GM10266 (cell line): ENCODE measurements around the gene RNF157.

Experiments
- DNase-seq: peaks from one replicate; pipeline ENCODE4 v3.0.0; 2012; ENCODE audit errors: extremely low spot score
- TF ChIP-seq, protein P1 (sequence below): IDR thresholded peaks from 2 replicates; pipeline ENCODE4 v1.5.1; 2012; ENCODE audit warnings: mild to moderate bottlenecking, low read depth; ENCODE audit not compliant: control insufficient read depth, insufficient read depth; ENCODE audit errors: missing control alignments

Gene RNF157

GRCh38 chr17:76132574-76133338 lies 107.5 kb downstream of the RNF157 start:
- TF ChIP-seq, protein P1, sequence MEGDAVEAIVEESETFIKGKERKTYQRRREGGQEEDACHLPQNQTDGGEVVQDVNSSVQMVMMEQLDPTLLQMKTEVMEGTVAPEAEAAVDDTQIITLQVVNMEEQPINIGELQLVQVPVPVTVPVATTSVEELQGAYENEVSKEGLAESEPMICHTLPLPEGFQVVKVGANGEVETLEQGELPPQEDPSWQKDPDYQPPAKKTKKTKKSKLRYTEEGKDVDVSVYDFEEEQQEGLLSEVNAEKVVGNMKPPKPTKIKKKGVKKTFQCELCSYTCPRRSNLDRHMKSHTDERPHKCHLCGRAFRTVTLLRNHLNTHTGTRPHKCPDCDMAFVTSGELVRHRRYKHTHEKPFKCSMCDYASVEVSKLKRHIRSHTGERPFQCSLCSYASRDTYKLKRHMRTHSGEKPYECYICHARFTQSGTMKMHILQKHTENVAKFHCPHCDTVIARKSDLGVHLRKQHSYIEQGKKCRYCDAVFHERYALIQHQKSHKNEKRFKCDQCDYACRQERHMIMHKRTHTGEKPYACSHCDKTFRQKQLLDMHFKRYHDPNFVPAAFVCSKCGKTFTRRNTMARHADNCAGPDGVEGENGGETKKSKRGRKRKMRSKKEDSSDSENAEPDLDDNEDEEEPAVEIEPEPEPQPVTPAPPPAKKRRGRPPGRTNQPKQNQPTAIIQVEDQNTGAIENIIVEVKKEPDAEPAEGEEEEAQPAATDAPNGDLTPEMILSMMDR: no peak
- no peak for DNase-seq

- DNase-seq: no peak
- TF ChIP-seq, protein P1: no peak
These were observed 108.4 kb downstream of the RNF157 start for GRCh38 chr17:76131692-76132573.

GRCh38 chr17:76131051-76131691 lies 109.1 kb downstream of the RNF157 start:
- no peak for DNase-seq
- TF ChIP-seq, protein P1: no peak

DNA sequence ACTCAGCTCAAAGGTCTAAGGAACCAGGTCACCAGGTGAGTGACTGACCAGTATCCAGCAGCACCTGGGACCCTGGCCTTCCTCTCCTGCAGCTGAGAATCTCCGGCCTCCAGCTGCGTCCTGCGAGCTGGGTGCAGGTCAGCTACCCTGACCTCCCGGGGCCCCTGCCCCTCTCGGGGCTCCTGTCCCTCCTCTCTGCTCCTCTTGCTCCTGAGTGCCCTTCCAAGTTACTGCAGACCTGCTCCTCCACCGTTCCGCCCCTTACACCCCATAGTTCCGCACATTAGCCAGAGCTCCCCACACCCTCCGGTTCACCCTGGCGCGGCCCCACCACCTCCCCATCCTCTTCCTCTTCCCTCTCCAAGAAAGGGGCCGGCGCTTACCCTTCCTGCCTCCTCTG lies 109.8 kb downstream of the RNF157 start:
- TF ChIP-seq, protein P1: no peak
- no peak for DNase-seq

DNA sequence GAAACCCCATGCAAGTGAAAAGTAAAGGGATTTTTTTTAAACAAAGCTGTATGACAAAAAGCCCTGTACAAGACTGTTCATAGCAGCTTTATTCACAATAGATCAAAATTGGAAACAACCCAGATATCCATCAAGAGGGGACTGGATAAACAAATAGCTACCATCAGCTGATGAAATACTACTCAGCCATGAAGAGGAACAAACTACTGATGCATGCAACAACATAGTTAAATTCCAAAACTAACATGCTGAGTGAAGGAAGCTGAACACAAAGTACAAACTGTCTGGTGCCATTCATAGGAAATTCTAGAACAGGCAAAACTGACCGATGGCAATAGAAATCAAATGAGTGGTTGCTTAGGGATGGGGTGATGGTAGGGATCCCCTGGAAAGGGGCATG lies 114.4 kb downstream of the RNF157 start:
- TF ChIP-seq, protein P1: no peak
- DNase-seq: no peak

DNA sequence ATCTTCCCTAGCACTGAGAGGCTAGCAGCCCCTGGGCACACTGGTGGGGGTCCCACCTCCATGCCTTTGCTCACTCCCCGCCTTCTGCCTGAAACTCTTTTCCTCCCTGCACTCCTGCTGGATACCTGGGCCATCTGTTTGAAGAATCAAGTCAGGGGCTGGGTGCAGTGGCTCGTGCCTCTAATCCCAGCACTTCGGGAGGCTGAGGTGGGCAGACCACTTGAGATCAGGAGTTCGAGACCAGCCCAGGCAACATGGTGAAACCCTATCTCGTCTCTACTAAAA lies 115.0 kb downstream of the RNF157 start:
- TF ChIP-seq, protein P1: no peak
- DNase-seq: no peak
